Loucy (cell line): ENCODE measurements around the gene KAT7.

Experiments
- EZH2phosphoT487 ChIP-seq: fragments of 200-600 bp; IDR thresholded peaks from 2 replicates; pipeline ENCODE4 v1.6.1; 2018; ENCODE audit warnings: antibody characterized with exemption, mild to moderate bottlenecking, moderate library complexity, borderline replicate concordance
- TF ChIP-seq, protein P1 (sequence below): fragments of 200-600 bp; sonication (generic); conservative IDR thresholded peaks from 2 replicates; pipeline ENCODE4 v1.5.1; 2014; ENCODE audit warnings: mild to moderate bottlenecking, antibody characterized with exemption, low read length

DNA sequence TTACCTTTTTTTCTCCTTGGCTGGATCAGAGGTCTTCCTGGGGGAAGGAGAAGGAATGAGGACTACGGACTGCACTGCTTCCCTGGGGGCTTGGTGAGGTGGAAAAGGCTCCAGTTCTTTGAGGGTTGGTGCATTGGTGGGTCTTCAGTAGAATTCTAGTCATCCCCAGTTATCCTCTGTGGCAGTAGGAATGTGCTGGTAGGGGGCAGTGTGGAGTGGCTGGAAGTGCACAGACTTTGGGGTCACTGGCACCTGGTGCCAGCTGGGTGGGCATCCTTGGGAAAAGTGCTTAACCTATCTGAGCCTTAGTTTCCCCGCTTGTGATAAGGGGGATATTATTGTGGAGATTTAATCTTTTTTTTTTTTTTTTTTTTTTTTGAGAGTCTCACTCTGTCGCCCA lies 53.1 kb downstream of the KAT7 start:
- TF ChIP-seq, protein P1, sequence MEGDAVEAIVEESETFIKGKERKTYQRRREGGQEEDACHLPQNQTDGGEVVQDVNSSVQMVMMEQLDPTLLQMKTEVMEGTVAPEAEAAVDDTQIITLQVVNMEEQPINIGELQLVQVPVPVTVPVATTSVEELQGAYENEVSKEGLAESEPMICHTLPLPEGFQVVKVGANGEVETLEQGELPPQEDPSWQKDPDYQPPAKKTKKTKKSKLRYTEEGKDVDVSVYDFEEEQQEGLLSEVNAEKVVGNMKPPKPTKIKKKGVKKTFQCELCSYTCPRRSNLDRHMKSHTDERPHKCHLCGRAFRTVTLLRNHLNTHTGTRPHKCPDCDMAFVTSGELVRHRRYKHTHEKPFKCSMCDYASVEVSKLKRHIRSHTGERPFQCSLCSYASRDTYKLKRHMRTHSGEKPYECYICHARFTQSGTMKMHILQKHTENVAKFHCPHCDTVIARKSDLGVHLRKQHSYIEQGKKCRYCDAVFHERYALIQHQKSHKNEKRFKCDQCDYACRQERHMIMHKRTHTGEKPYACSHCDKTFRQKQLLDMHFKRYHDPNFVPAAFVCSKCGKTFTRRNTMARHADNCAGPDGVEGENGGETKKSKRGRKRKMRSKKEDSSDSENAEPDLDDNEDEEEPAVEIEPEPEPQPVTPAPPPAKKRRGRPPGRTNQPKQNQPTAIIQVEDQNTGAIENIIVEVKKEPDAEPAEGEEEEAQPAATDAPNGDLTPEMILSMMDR, result peak; percentile 48
- no peak for TF ChIP-seq EZH2phosphoT487
